ENCODE measurements around the gene PRPH. TPM values are rescaled to one million over a fixed set of nuclear protein-coding genes. Genes with fewer than 3 reads are reported as not detected.

PRPH gene
- total RNA-seq, 1 donor from 2014 or later = 7.3 TPM

- Mint-ChIP-seq H3K9me3 (no peaks in the 10 kb centered on the region), H3K36me3 (no peaks in the 10 kb centered on the region), H3K4me1 (ENCODE audit: unreplicated experiment) (no peaks in the 10 kb centered on the region), H3K27ac (no peak overlapping the region), H3K27me3 (peaks cover 80% of the 10 kb centered on the region), H3K4me3 (peak overlapping the region; percentile 71)
- peak; percentile 34 for TF ChIP-seq CTCF (conservative IDR thresholded peaks at IDR 0.05)
- no peak for DNase-seq (ENCODE audit: extremely low spot score, unreplicated experiment)
These were observed 2.1 kb downstream of the PRPH start for GRCh38 chr12:49296836-49297694.

- no peaks in the 10 kb centered on the region for H3K36me3 Mint-ChIP-seq
These were observed 2.7 kb downstream of the PRPH start for GRCh38 chr12:49297695-49298060.

GRCh38 chr12:49298160-49298559 lies 3.2 kb downstream of the PRPH start:
- H3K36me3 Mint-ChIP-seq = no peaks in the 10 kb centered on the region
- TF ChIP-seq CTCF (conservative IDR thresholded peaks at IDR 0.05) = no peak
- no peak for DNase-seq (ENCODE audit: extremely low spot score, unreplicated experiment)
- H3K9me3 Mint-ChIP-seq = no peaks in the 10 kb centered on the region
- H3K27me3 Mint-ChIP-seq = peaks cover 77% of the 10 kb centered on the region
- peak overlapping the region; percentile 34 for H3K4me3 Mint-ChIP-seq
- no peaks in the 10 kb centered on the region for H3K4me1 Mint-ChIP-seq (ENCODE audit: unreplicated experiment)
- H3K27ac Mint-ChIP-seq = no peak overlapping the region

More at GRCh38 chr12:49297695-49298060, 2.7 kb downstream of the PRPH start:
- no peak overlapping the region for H3K27ac Mint-ChIP-seq
- H3K9me3 Mint-ChIP-seq = no peaks in the 10 kb centered on the region
- no peak for DNase-seq (ENCODE audit: extremely low spot score, unreplicated experiment)
- peak overlapping the region; percentile 28 for H3K4me3 Mint-ChIP-seq
- peaks cover 76% of the 10 kb centered on the region for H3K27me3 Mint-ChIP-seq
- no peaks in the 10 kb centered on the region for H3K4me1 Mint-ChIP-seq (ENCODE audit: unreplicated experiment)
- no peak for TF ChIP-seq CTCF (conservative IDR thresholded peaks at IDR 0.05)

GRCh38 chr12:49301760-49302159 lies 6.8 kb downstream of the PRPH start:
- DNase-seq (ENCODE audit: extremely low spot score, unreplicated experiment) = no peak
- H3K36me3 Mint-ChIP-seq = no peaks in the 10 kb centered on the region

GRCh38 chr12:49304161-49304560 lies 9.2 kb downstream of the PRPH start:
- Mint-ChIP-seq H3K9me3 (no peaks in the 10 kb centered on the region), H3K27ac (no peak overlapping the region), H3K4me3 (no peak overlapping the region), H3K36me3 (no peaks in the 10 kb centered on the region), H3K4me1 (ENCODE audit: unreplicated experiment) (no peaks in the 10 kb centered on the region), H3K27me3 (peaks cover 62% of the 10 kb centered on the region)
- no peak for DNase-seq (ENCODE audit: extremely low spot score, unreplicated experiment)
- no peak for TF ChIP-seq CTCF (conservative IDR thresholded peaks at IDR 0.05)

More at GRCh38 chr12:49301760-49302159, 6.8 kb downstream of the PRPH start:
- peaks cover 66% of the 10 kb centered on the region for H3K27me3 Mint-ChIP-seq
- no peak overlapping the region for H3K4me3 Mint-ChIP-seq
- no peak overlapping the region for H3K27ac Mint-ChIP-seq
- no peak for TF ChIP-seq CTCF (conservative IDR thresholded peaks at IDR 0.05)
- H3K9me3 Mint-ChIP-seq = no peaks in the 10 kb centered on the region
- no peaks in the 10 kb centered on the region for H3K4me1 Mint-ChIP-seq (ENCODE audit: unreplicated experiment)
